ENCODE results near the gene PDHX.
"Not testable (repeated sequence)": the region's sequence is repeated elsewhere in the genome, so short reads cannot be mapped to it uniquely, and the experiment has no call there.

PDHX gene

GRCh38 chr11:35021589-35021988 lies 105.2 kb downstream of the PDHX start:
- DNase-seq (ENCODE audit: extremely low read depth, low read depth) = no peak
- TF ChIP-seq, protein P1, sequence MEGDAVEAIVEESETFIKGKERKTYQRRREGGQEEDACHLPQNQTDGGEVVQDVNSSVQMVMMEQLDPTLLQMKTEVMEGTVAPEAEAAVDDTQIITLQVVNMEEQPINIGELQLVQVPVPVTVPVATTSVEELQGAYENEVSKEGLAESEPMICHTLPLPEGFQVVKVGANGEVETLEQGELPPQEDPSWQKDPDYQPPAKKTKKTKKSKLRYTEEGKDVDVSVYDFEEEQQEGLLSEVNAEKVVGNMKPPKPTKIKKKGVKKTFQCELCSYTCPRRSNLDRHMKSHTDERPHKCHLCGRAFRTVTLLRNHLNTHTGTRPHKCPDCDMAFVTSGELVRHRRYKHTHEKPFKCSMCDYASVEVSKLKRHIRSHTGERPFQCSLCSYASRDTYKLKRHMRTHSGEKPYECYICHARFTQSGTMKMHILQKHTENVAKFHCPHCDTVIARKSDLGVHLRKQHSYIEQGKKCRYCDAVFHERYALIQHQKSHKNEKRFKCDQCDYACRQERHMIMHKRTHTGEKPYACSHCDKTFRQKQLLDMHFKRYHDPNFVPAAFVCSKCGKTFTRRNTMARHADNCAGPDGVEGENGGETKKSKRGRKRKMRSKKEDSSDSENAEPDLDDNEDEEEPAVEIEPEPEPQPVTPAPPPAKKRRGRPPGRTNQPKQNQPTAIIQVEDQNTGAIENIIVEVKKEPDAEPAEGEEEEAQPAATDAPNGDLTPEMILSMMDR (IDR thresholded peaks at IDR 0.05; ENCODE audit: low read depth, low read length) = no peak

GRCh38 chr11:35023940-35024339 lies 107.5 kb downstream of the PDHX start:
- DNase-seq (ENCODE audit: extremely low read depth, low read depth) = not testable (repeated sequence)

- DNase-seq (ENCODE audit: extremely low read depth, low read depth) = not testable (repeated sequence)
Observed at GRCh38 chr11:35028007-35028406, 111.6 kb downstream of the PDHX start.

DNA sequence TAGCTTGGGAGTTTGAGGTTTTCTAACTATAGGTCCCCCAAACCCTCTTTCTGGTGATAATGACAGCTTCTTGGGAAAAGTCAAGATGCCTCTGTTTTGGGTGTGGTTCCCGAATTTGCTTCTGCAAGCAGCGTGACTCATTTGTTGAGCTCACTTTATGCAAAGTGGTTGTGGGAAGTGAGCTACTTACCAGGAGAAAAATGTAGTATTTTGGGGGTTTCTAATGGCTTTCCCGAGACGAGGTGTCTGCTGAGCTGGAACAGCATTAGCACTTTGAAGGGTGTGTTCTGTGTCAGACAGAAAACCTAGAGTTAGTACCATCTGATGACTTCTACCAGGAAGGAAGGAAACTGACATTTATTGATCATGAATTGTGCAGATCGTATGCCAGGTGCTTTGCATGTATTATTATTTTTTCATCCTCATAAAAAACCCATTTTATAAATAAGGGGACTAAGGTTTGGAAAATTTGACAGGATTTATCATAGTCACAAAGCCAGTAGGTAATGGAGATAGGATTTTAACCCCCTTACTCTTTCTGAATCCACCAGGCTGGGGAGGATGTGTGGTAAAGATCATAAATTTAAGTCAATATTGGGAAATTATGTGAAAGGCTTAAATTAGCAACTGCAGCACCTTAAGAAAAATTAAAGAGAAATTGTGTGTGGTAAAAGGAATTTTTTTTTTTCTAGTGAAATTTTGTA lies 113.7 kb downstream of the PDHX start:
- no peak for DNase-seq (ENCODE audit: extremely low read depth, low read depth)
- TF ChIP-seq, protein P1 (IDR thresholded peaks at IDR 0.05; ENCODE audit: low read depth, low read length) = no peak

DNA sequence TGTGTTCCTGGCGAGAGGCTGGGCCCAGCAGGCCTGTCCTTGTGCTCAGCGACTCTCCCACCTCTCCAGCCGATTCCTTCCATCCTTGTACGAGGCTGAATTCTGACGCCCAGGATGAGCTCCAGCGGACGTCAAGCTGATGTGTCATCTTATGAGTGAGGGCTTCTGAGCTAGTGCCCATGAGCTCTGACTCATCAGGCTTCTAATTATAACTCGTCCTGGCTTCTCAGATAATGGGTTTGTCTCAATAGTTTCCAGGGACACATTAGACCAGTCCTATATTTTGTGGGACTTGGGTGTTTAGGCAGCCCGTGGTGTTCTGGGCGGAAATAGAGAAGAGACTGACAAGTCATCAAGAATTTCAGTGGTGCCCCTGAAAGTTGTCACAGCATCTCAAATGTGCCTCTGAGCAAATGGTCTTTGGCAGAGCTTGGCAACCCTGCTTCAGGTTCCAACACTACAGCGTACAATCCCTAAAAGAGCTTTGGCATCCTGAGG lies 114.3 kb downstream of the PDHX start:
- TF ChIP-seq, protein P1 (IDR thresholded peaks at IDR 0.05; ENCODE audit: low read depth, low read length) = no peak
- no peak for DNase-seq (ENCODE audit: extremely low read depth, low read depth)

- TF ChIP-seq, protein P1 (IDR thresholded peaks at IDR 0.05; ENCODE audit: low read depth, low read length) = no peak
- no peak for DNase-seq (ENCODE audit: extremely low read depth, low read depth)
Observed at GRCh38 chr11:35031346-35031745, 114.9 kb downstream of the PDHX start.

GRCh38 chr11:35031867-35032266 lies 115.4 kb downstream of the PDHX start:
- no peak for DNase-seq (ENCODE audit: extremely low read depth, low read depth)
- TF ChIP-seq, protein P1 (IDR thresholded peaks at IDR 0.05; ENCODE audit: low read depth, low read length) = no peak

GRCh38 chr11:35033011-35033410 lies 116.6 kb downstream of the PDHX start:
- TF ChIP-seq, protein P1 (IDR thresholded peaks at IDR 0.05; ENCODE audit: low read depth, low read length) = no peak
- DNase-seq (ENCODE audit: extremely low read depth, low read depth) = no peak

Data from AG09319 (cell line).